Measurements from ENCODE around the gene CCNY.

DNA sequence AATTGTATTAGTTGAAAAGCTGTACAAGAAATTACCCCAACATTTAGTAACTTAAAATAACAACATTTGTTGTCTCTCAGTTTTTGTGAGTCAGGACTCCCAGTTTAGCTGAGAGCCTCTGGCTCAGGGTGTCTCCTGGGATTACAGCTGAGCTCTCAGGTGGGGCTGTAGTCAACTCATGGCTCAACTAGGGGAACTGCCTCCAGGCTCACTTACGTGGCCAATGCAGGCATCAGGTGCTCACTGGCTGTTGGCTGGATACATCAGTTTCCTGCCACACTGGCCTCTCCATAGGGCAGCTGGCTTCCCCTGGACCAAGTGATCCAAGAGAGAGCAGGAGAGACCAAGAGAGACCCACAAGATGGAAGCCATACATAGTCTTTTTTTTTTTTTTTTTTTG lies 17.5 kb downstream of the CCNY start:
- no peak for TF ChIP-seq CTCF (IDR thresholded peaks at IDR 0.05; ENCODE audit: low read depth, low read length)
- no peak for TF ChIP-seq EZH2phosphoT487 (IDR thresholded peaks at IDR 0.05; ENCODE audit: low read depth)

Measured in OCI-LY3 (cell line).